ENCODE measurements around the gene RGS11. TPM values are rescaled to one million over a fixed set of nuclear protein-coding genes. Genes with fewer than 3 reads are reported as not detected.
"Not testable (repeated sequence)": the region's sequence is repeated elsewhere in the genome, so short reads cannot be mapped to it uniquely, and the experiment has no call there.

The RGS11 gene
- total RNA-seq, 1 donor from 2014 or later = 0.46 TPM

GRCh38 chr16:269061-269796 lies 6.5 kb downstream of the RGS11 start:
- Mint-ChIP-seq H3K27ac (no peak overlapping the region), H3K36me3 (ENCODE audit: low read depth) (no peaks in the 10 kb centered on the region), H3K4me3 (ENCODE audit: low read depth) (no peak overlapping the region), H3K27me3 (ENCODE audit: low read depth) (no peaks in the 10 kb centered on the region), H3K4me1 (ENCODE audit: low read depth) (no peaks in the 10 kb centered on the region), H3K9me3 (no peaks in the 10 kb centered on the region)
- intact Hi-C loops (cut with micrococcal nuclease) = no loop called here
- DNase-seq (ENCODE audit: low spot score) = no peak

- no peak for DNase-seq (ENCODE audit: low spot score)
- H3K27ac Mint-ChIP-seq = no peak overlapping the region
- H3K27me3 Mint-ChIP-seq (ENCODE audit: low read depth) = no peaks in the 10 kb centered on the region
- no peaks in the 10 kb centered on the region for H3K36me3 Mint-ChIP-seq (ENCODE audit: low read depth)
- no peak overlapping the region for H3K4me3 Mint-ChIP-seq (ENCODE audit: low read depth)
- H3K9me3 Mint-ChIP-seq = no peaks in the 10 kb centered on the region
- no peaks in the 10 kb centered on the region for H3K4me1 Mint-ChIP-seq (ENCODE audit: low read depth)
- intact Hi-C loops (cut with micrococcal nuclease) = no loop called here
Measured at GRCh38 chr16:268141-269053, 7.3 kb downstream of the RGS11 start.

- not testable (repeated sequence) for H3K4me3 Mint-ChIP-seq (ENCODE audit: low read depth)
Measured at GRCh38 chr16:267562-267961, 8.2 kb downstream of the RGS11 start.

DNA sequence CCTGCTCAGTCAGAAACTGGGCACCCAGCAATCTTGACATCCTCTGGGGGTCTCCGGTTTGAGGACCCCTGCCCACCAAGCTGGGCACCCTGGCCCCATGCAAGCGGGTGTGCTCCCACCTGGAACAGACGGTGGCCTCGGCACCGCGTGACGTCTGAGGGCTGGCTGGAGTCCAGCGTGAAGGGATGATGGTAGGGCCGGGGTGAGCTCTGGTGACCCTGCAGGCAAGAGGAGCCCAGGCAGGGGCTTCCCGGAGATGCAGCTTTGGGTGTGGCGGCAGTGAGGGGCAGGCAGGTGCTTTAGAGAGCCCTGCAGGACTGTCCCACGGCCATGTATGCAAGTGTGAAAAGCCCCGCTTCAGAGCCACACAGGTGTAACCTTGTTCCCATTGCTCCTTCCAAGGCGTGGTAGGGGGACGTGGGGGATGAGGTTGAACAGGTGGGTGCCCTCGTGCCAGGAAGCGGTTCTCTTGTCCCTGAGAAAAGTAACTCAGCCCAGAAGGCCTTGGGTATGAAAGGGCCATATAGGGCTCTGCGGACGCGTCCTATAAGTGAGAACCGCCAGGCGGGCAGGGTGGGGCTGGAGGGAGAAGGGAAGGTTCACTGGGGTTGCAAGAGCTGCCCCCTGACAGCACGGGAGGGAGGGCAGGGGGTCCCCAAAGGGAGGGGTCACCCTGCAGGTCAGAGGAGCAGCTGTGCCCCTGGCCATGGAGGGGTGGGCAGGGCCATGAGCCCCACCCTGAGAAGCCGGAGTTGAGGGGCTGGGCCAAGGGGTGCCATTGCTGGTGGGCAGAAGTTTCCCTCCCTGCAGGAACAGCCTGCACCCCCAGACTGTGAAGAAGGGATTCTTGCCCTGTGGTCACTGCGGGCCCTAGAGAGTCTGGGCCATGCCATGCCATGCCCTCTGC lies 9.2 kb downstream of the RGS11 start:
- no peak overlapping the region for H3K4me3 Mint-ChIP-seq (ENCODE audit: low read depth)
- no peak overlapping the region for H3K27ac Mint-ChIP-seq
- no peaks in the 10 kb centered on the region for H3K9me3 Mint-ChIP-seq
- intact Hi-C loops (cut with micrococcal nuclease) = no loop called here
- H3K27me3 Mint-ChIP-seq (ENCODE audit: low read depth) = no peaks in the 10 kb centered on the region
- no peaks in the 10 kb centered on the region for H3K4me1 Mint-ChIP-seq (ENCODE audit: low read depth)
- no peaks in the 10 kb centered on the region for H3K36me3 Mint-ChIP-seq (ENCODE audit: low read depth)
- DNase-seq (ENCODE audit: low spot score) = no peak

More at GRCh38 chr16:267562-267961, 8.2 kb downstream of the RGS11 start:
- H3K9me3 Mint-ChIP-seq; DNase-seq (ENCODE audit: low spot score); intact Hi-C loops (cut with micrococcal nuclease); H3K27ac Mint-ChIP-seq; H3K4me1 Mint-ChIP-seq (ENCODE audit: low read depth); H3K27me3 Mint-ChIP-seq (ENCODE audit: low read depth); H3K36me3 Mint-ChIP-seq (ENCODE audit: low read depth): not testable (repeated sequence)

GRCh38 chr16:265711-266110 lies 10.0 kb downstream of the RGS11 start:
- no peaks in the 10 kb centered on the region for H3K4me1 Mint-ChIP-seq (ENCODE audit: low read depth)
- intact Hi-C loops (cut with micrococcal nuclease) = no loop called here
- no peak for DNase-seq (ENCODE audit: low spot score)
- no peak overlapping the region for H3K27ac Mint-ChIP-seq
- no peak overlapping the region for H3K4me3 Mint-ChIP-seq (ENCODE audit: low read depth)
- H3K9me3 Mint-ChIP-seq = no peaks in the 10 kb centered on the region
- H3K36me3 Mint-ChIP-seq (ENCODE audit: low read depth) = peaks cover 2% of the 10 kb centered on the region
- H3K27me3 Mint-ChIP-seq (ENCODE audit: low read depth) = no peaks in the 10 kb centered on the region

DNA sequence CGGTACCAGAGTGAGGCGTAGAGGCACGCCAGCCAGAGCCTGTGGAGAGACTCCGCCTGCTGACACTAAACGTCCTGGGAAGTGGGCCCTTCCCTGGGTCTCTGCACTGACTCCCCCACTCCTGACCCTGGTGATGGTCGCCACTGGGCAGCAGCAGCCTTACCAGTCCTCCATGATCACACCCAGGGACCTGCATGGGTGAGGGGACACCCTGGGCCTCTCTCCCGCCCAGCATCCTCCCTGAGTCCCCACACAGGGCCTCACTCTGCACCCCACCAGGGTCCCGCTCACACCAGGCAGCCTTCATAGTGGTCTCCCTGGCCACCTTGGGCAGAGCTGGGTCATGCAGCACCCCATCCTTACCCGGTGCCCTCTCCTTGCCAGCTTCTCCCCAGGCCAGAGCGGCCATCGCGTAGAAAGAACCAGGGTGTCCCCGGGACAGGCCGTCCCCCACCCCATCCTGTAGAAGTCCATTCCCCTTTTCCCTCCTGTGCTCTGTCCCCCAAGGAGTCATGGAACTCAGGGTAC lies 10.7 kb downstream of the RGS11 start:
- no peaks in the 10 kb centered on the region for H3K27me3 Mint-ChIP-seq (ENCODE audit: low read depth)
- H3K4me3 Mint-ChIP-seq (ENCODE audit: low read depth) = no peak overlapping the region
- no peak overlapping the region for H3K27ac Mint-ChIP-seq
- intact Hi-C loops (cut with micrococcal nuclease) = no loop called here
- DNase-seq (ENCODE audit: low spot score) = no peak
- peaks cover 5% of the 10 kb centered on the region for H3K36me3 Mint-ChIP-seq (ENCODE audit: low read depth)
- H3K4me1 Mint-ChIP-seq (ENCODE audit: low read depth) = no peaks in the 10 kb centered on the region
- no peaks in the 10 kb centered on the region for H3K9me3 Mint-ChIP-seq

DNA sequence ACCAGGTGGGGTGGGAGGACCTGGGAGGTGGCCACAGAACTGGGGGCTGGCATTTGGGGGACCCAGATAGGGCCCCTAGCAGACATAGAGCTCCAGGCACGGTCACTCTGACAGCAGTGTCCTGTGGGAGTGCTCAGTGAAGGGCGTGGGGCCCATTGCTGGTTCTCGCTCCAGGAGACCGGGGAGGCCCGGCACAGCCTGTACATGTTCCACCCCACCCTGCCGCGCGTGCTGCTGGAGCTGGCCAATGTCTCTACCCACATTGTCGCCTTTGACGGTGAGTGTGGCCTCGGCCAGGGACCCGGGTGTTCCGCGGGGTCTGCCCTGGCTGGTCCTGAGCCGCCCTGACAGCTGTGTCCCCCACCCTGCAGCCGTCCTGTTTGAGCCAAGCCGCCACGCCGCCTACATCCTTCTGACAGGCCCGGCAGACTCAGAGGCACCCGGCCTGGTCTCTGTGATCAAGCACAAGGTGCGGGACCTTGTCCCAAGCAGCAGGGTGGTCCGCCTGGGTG lies 11.2 kb downstream of the RGS11 start:
- H3K36me3 Mint-ChIP-seq (ENCODE audit: low read depth) = peaks cover 5% of the 10 kb centered on the region
- H3K4me1 Mint-ChIP-seq (ENCODE audit: low read depth) = no peaks in the 10 kb centered on the region
- intact Hi-C loops (cut with micrococcal nuclease) = no loop called here
- H3K27ac Mint-ChIP-seq = no peak overlapping the region
- no peak for DNase-seq (ENCODE audit: low spot score)
- H3K9me3 Mint-ChIP-seq = no peaks in the 10 kb centered on the region
- no peak overlapping the region for H3K4me3 Mint-ChIP-seq (ENCODE audit: low read depth)
- no peaks in the 10 kb centered on the region for H3K27me3 Mint-ChIP-seq (ENCODE audit: low read depth)

DNA sequence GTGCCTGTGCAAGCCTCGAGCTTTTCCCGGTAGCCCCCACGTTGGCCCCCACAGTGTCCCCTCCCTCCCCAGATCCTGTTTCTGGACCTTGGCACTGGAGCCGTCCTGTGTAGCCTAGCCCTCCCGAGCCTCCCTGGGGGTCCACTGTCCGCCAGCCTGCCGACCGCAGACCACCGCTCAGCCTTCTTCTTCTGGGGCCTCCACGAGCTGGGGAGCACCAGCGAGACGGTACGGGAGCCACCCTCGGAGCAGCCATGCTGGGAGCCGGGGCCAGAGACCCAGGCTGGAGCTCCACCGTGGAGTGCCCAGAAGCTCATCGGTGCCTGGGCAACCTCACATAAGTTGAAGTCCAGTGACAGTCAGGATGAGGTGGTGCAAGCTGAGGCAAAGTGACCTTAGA lies 11.8 kb downstream of the RGS11 start:
- no peaks in the 10 kb centered on the region for H3K9me3 Mint-ChIP-seq
- intact Hi-C loops (cut with micrococcal nuclease) = no loop called here
- no peak overlapping the region for H3K27ac Mint-ChIP-seq
- peaks cover 5% of the 10 kb centered on the region for H3K36me3 Mint-ChIP-seq (ENCODE audit: low read depth)
- H3K4me1 Mint-ChIP-seq (ENCODE audit: low read depth) = no peaks in the 10 kb centered on the region
- H3K27me3 Mint-ChIP-seq (ENCODE audit: low read depth) = no peaks in the 10 kb centered on the region
- DNase-seq (ENCODE audit: low spot score) = no peak
- H3K4me3 Mint-ChIP-seq (ENCODE audit: low read depth) = no peak overlapping the region

- H3K36me3 Mint-ChIP-seq (ENCODE audit: low read depth) = peaks cover 5% of the 10 kb centered on the region
- no peak for DNase-seq (ENCODE audit: low spot score)
- intact Hi-C loops (cut with micrococcal nuclease) = no loop called here
- H3K27me3 Mint-ChIP-seq (ENCODE audit: low read depth) = no peaks in the 10 kb centered on the region
- H3K27ac Mint-ChIP-seq = no peak overlapping the region
- no peak overlapping the region for H3K4me3 Mint-ChIP-seq (ENCODE audit: low read depth)
- H3K9me3 Mint-ChIP-seq = no peaks in the 10 kb centered on the region
- H3K4me1 Mint-ChIP-seq (ENCODE audit: low read depth) = no peaks in the 10 kb centered on the region
Measured at GRCh38 chr16:263182-263774, 12.5 kb downstream of the RGS11 start.

GRCh38 chr16:262121-262745 lies 13.5 kb downstream of the RGS11 start:
- H3K36me3 Mint-ChIP-seq (ENCODE audit: low read depth) = peaks cover 5% of the 10 kb centered on the region
- H3K9me3 Mint-ChIP-seq = no peaks in the 10 kb centered on the region
- DNase-seq (ENCODE audit: low spot score) = no peak
- no peaks in the 10 kb centered on the region for H3K4me1 Mint-ChIP-seq (ENCODE audit: low read depth)
- no peaks in the 10 kb centered on the region for H3K27me3 Mint-ChIP-seq (ENCODE audit: low read depth)
- no peak overlapping the region for H3K27ac Mint-ChIP-seq
- intact Hi-C loops (cut with micrococcal nuclease) = no loop called here
- no peak overlapping the region for H3K4me3 Mint-ChIP-seq (ENCODE audit: low read depth)

GRCh38 chr16:261031-261691 lies 14.6 kb downstream of the RGS11 start:
- H3K4me3 Mint-ChIP-seq (ENCODE audit: low read depth) = no peak overlapping the region
- no peaks in the 10 kb centered on the region for H3K4me1 Mint-ChIP-seq (ENCODE audit: low read depth)
- H3K36me3 Mint-ChIP-seq (ENCODE audit: low read depth) = peaks cover 7% of the 10 kb centered on the region
- intact Hi-C loops (cut with micrococcal nuclease) = no loop called here
- H3K27me3 Mint-ChIP-seq (ENCODE audit: low read depth) = no peaks in the 10 kb centered on the region
- no peak overlapping the region for H3K27ac Mint-ChIP-seq
- DNase-seq (ENCODE audit: low spot score) = no peak
- H3K9me3 Mint-ChIP-seq = no peaks in the 10 kb centered on the region

Data from activated T-helper 2 cell treated with anti-CD3 and anti-CD28 coated beads, Interferon-gamma antibody, Interleukin-2, Interleukin-4, amounts not matched to agents 10 μg/mL and 5 μg/mL and 100 μg/mL, durations not matched to agents 14 hours and 24 hours and 36 hours (primary cell).